IPS-20b (cell line): ENCODE data around the gene JMJD1C.
"Not testable (repeated sequence)": the region's sequence is repeated elsewhere in the genome, so short reads cannot be mapped to it uniquely, and the experiment has no call there.

Source experiments
- H3K27ac ChIP-seq: one replicate; pipeline ENCODE4 v1.5.1; 2013; ENCODE audit warnings: low read length
- H3K27me3 ChIP-seq: 2 replicates; pipeline ENCODE4 v1.6.1; 2013; ENCODE audit warnings: mild to moderate bottlenecking, low read length, inconsistent platforms; ENCODE audit not compliant: insufficient read depth
- H3K36me3 ChIP-seq: 2 replicates; pipeline ENCODE4 v1.6.1; 2013; ENCODE audit warnings: low read depth, mild to moderate bottlenecking, inconsistent platforms, low read length, moderate library complexity; ENCODE audit not compliant: insufficient read depth
- H3K4me1 ChIP-seq: 2 replicates; pipeline ENCODE4 v1.6.1; 2013; ENCODE audit warnings: mild to moderate bottlenecking, control low read depth, inconsistent platforms, low read length, moderate library complexity; ENCODE audit not compliant: insufficient read depth
- H3K4me3 ChIP-seq: 2 replicates; pipeline ENCODE4 v1.5.1; 2013; ENCODE audit warnings: mild to moderate bottlenecking, low read length, inconsistent platforms
- H3K9ac ChIP-seq: 2 replicates; pipeline ENCODE4 v1.6.1; 2013; ENCODE audit warnings: low read depth, mild to moderate bottlenecking, inconsistent platforms, low read length, moderate library complexity
- H3K9me3 ChIP-seq: 2 replicates; pipeline ENCODE4 v1.6.1; 2013; ENCODE audit warnings: mild to moderate bottlenecking, low read depth, low read length, inconsistent platforms; ENCODE audit not compliant: insufficient read depth

The JMJD1C gene

GRCh38 chr10:63388421-63389031, 77.3 kb downstream of the JMJD1C start:
- Histone ChIP-seq H3K4me1 (no peaks in the 10 kb centered on the region), H3K4me3 (no peak overlapping the region), H3K36me3 (no peaks in the 10 kb centered on the region), H3K27me3 (no peaks in the 10 kb centered on the region), H3K27ac (no peak overlapping the region), H3K9ac (no peak overlapping the region), H3K9me3 (no peaks in the 10 kb centered on the region)

GRCh38 chr10:63385254-63385653, 80.5 kb downstream of the JMJD1C start:
- Histone ChIP-seq H3K4me3 (no peak overlapping the region), H3K4me1 (no peaks in the 10 kb centered on the region), H3K27ac (no peak overlapping the region)

GRCh38 chr10:63384675-63385074, 81.1 kb downstream of the JMJD1C start:
- no peak overlapping the region for H3K9ac ChIP-seq
- H3K4me3 ChIP-seq, result no peak overlapping the region
- H3K4me1 ChIP-seq, result no peaks in the 10 kb centered on the region
- no peak overlapping the region for H3K27ac ChIP-seq
- H3K27me3 ChIP-seq, result no peaks in the 10 kb centered on the region
- peaks cover 7% of the 10 kb centered on the region for H3K36me3 ChIP-seq
- no peaks in the 10 kb centered on the region for H3K9me3 ChIP-seq

More at GRCh38 chr10:63385254-63385653, 80.5 kb downstream of the JMJD1C start:
- H3K9ac ChIP-seq, result no peak overlapping the region
- no peaks in the 10 kb centered on the region for H3K9me3 ChIP-seq
- H3K36me3 ChIP-seq, result peaks cover 2% of the 10 kb centered on the region; the same call in 1 of the 2 replicates
- H3K27me3 ChIP-seq, result no peaks in the 10 kb centered on the region

- Histone ChIP-seq H3K27me3 (no peaks in the 10 kb centered on the region), H3K4me1 (no peaks in the 10 kb centered on the region), H3K4me3 (no peak overlapping the region), H3K9ac (no peak overlapping the region), H3K9me3 (no peaks in the 10 kb centered on the region), H3K36me3 (peaks cover 7% of the 10 kb centered on the region), H3K27ac (no peak overlapping the region)
Observed at GRCh38 chr10:63384001-63384400, 81.8 kb downstream of the JMJD1C start.

GRCh38 chr10:63383141-63383540, 82.6 kb downstream of the JMJD1C start:
- no peak overlapping the region for H3K4me3 ChIP-seq
- H3K9me3 ChIP-seq, result no peaks in the 10 kb centered on the region
- peaks cover 7% of the 10 kb centered on the region for H3K36me3 ChIP-seq

GRCh38 chr10:63382066-63382465, 83.7 kb downstream of the JMJD1C start:
- H3K9me3 ChIP-seq, result no peaks in the 10 kb centered on the region
- no peaks in the 10 kb centered on the region for H3K27me3 ChIP-seq
- H3K27ac ChIP-seq, result no peak overlapping the region
- H3K4me1 ChIP-seq, result no peaks in the 10 kb centered on the region
- H3K4me3 ChIP-seq, result no peak overlapping the region
- peaks cover 7% of the 10 kb centered on the region for H3K36me3 ChIP-seq
- no peak overlapping the region for H3K9ac ChIP-seq

More at GRCh38 chr10:63383141-63383540, 82.6 kb downstream of the JMJD1C start:
- H3K27ac ChIP-seq, result no peak overlapping the region
- no peaks in the 10 kb centered on the region for H3K4me1 ChIP-seq
- no peaks in the 10 kb centered on the region for H3K27me3 ChIP-seq
- no peak overlapping the region for H3K9ac ChIP-seq

- not testable (repeated sequence) for H3K9me3 ChIP-seq
Observed at GRCh38 chr10:63377305-63377661, 88.5 kb downstream of the JMJD1C start.

GRCh38 chr10:63376560-63377304, 89.0 kb downstream of the JMJD1C start:
- Histone ChIP-seq H3K27ac (no peak overlapping the region), H3K36me3 (peaks cover 7% of the 10 kb centered on the region), H3K27me3 (no peaks in the 10 kb centered on the region), H3K4me3 (no peak overlapping the region), H3K9me3 (no peaks in the 10 kb centered on the region), H3K9ac (no peak overlapping the region), H3K4me1 (no peaks in the 10 kb centered on the region)

More at GRCh38 chr10:63377305-63377661, 88.5 kb downstream of the JMJD1C start:
- not testable (repeated sequence) for H3K4me3 ChIP-seq, H3K27ac ChIP-seq, H3K4me1 ChIP-seq, H3K27me3 ChIP-seq, H3K9ac ChIP-seq, H3K36me3 ChIP-seq

- Histone ChIP-seq H3K4me3 (no peak overlapping the region), H3K9me3 (no peaks in the 10 kb centered on the region), H3K9ac (no peak overlapping the region), H3K4me1 (no peaks in the 10 kb centered on the region), H3K27ac (no peak overlapping the region), H3K36me3 (peaks cover 7% of the 10 kb centered on the region), H3K27me3 (no peaks in the 10 kb centered on the region)
Observed at GRCh38 chr10:63375859-63376258, 89.9 kb downstream of the JMJD1C start.

- Histone ChIP-seq H3K4me3 (no peak overlapping the region), H3K9ac (no peak overlapping the region), H3K27me3 (no peaks in the 10 kb centered on the region), H3K9me3 (no peaks in the 10 kb centered on the region), H3K27ac (no peak overlapping the region), H3K4me1 (no peaks in the 10 kb centered on the region), H3K36me3 (peaks cover 7% of the 10 kb centered on the region)
Observed at GRCh38 chr10:63375458-63375857, 90.3 kb downstream of the JMJD1C start.

- H3K9me3 ChIP-seq, result no peaks in the 10 kb centered on the region
- H3K9ac ChIP-seq, result no peak overlapping the region
- no peaks in the 10 kb centered on the region for H3K4me1 ChIP-seq
- no peaks in the 10 kb centered on the region for H3K27me3 ChIP-seq
- peaks cover 2% of the 10 kb centered on the region for H3K36me3 ChIP-seq
- H3K4me3 ChIP-seq, result no peak overlapping the region
- H3K27ac ChIP-seq, result no peak overlapping the region
Observed at GRCh38 chr10:63374991-63375390, 90.8 kb downstream of the JMJD1C start.

GRCh38 chr10:63373176-63373575, 92.6 kb downstream of the JMJD1C start:
- no peaks in the 10 kb centered on the region for H3K9me3 ChIP-seq
- no peak overlapping the region for H3K4me3 ChIP-seq
- H3K27ac ChIP-seq, result no peak overlapping the region
- no peak overlapping the region for H3K9ac ChIP-seq
- H3K4me1 ChIP-seq, result no peaks in the 10 kb centered on the region
- no peaks in the 10 kb centered on the region for H3K27me3 ChIP-seq
- no peaks in the 10 kb centered on the region for H3K36me3 ChIP-seq
